GM12874 (cell line): ENCODE measurements around the gene P2RX4.

ENCODE experiments used
- CTCF ChIP-seq: IDR thresholded peaks from 2 replicates; pipeline ENCODE4 v1.5.1; 2011; ENCODE audit warnings: low read depth, mild to moderate bottlenecking, control low read depth, low read length, moderate library complexity; ENCODE audit not compliant: insufficient read depth

P2RX4 gene

GRCh38 chr12:121190523-121191031, 19.4 kb upstream of the P2RX4 start:
- TF ChIP-seq CTCF: no peak

DNA sequence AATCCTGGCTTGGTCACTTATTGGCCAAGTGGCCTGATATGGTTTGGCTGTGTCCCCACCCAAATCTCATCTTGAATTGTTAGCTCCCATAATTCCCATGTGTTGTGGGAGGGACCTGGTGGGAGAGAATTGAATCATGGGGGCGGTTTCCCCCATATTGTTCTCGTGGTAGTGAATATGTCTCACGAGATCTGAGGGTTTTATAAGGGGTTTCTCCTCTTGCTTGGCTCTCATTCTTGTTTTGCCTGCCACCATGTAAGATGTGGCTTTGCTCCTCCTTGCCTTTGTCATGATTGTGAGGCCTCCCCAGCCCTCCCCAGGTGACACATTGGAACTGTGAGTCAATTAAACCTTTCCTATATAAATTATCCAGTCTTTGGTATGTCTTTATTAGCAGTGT, 18.8 kb upstream of the P2RX4 start:
- TF ChIP-seq CTCF: no peak

- no peak for TF ChIP-seq CTCF
These were observed 13.0 kb upstream of the P2RX4 start for GRCh38 chr12:121196902-121197301.

- TF ChIP-seq CTCF: no peak
These were observed 11.0 kb upstream of the P2RX4 start for GRCh38 chr12:121198949-121199348.

GRCh38 chr12:121202407-121203355, 7.2 kb upstream of the P2RX4 start:
- no peak for TF ChIP-seq CTCF

DNA sequence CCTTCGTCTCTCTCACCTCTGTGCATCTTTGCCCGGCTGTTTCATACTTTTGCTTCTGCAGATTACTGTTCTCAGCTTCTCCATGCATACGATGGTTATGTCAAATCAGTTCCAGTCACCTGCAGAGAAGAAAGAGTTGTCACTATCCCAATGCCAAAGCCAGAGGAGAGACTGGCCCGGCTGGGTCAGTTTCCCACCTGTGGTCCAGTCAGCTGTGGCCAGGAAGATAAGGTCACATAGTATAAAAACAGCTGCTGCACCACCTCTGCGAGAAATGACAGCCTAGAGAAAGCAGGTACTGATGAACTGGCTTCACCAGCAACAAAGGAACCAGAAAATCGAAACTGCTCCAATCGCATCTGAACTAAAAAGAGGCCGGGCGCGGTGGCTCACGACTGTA, 6.4 kb upstream of the P2RX4 start:
- TF ChIP-seq CTCF: no peak

DNA sequence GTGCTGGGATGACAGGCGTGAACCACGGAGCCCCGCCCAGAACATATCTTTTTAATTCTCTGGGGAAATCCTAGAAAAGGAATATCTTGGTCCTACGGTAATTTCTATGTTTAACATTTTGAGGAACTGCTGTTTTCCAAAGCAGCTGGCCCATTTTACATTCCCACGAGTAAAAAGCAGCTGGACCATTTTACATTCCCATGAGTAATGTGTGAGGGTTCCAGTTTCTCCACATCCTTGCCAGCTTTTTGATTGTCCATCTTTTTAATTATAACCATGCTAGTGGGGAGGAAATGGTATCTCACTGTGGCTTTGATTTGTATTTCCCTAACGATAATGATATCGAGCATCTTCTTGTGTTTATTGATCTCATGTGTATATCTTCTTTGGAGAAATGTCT, 4.4 kb upstream of the P2RX4 start:
- no peak for TF ChIP-seq CTCF
